ENCODE data around the gene YJEFN3. TPM values are rescaled to one million over a fixed set of nuclear protein-coding genes. Genes with fewer than 3 reads are reported as not detected.

Gene YJEFN3
- total RNA-seq, 1 donor from 2014 or later, result 6.4 TPM

DNA sequence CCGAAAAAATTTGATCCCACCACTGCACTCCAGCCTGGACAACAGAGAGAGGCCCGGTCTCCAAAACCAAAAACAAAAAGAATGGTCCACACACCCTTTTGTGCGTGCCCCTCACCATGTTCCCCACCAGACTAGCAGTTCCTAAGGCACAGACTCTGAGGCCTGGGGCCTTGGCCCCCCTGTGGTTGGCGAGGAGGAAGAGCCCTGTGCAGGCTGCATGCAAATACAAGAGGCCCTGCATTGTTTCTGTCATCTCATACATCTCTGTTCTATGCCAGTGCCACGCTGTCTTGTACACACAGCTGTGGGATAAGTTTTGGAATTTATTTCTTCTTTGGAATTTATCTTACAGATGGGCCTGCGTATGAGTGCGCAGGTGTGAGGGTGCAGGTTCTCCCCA is 4.7 kb upstream of the YJEFN3 start:
- TF ChIP-seq CTCF (IDR thresholded peaks at IDR 0.05), result no peak
- peaks cover 51% of the 10 kb centered on the region for H3K36me3 ChIP-seq
- intact Hi-C loops (cut with DNase I), result no loop called here
- no peak overlapping the region for H3K4me3 ChIP-seq
- H3K9me3 ChIP-seq, result no peaks in the 10 kb centered on the region
- no peaks in the 10 kb centered on the region for H3K4me1 ChIP-seq
- no peak for DNase-seq
- ATAC-seq, result no peak
- no peaks in the 10 kb centered on the region for H3K27me3 ChIP-seq
- H3K27ac ChIP-seq, result no peak overlapping the region

DNA sequence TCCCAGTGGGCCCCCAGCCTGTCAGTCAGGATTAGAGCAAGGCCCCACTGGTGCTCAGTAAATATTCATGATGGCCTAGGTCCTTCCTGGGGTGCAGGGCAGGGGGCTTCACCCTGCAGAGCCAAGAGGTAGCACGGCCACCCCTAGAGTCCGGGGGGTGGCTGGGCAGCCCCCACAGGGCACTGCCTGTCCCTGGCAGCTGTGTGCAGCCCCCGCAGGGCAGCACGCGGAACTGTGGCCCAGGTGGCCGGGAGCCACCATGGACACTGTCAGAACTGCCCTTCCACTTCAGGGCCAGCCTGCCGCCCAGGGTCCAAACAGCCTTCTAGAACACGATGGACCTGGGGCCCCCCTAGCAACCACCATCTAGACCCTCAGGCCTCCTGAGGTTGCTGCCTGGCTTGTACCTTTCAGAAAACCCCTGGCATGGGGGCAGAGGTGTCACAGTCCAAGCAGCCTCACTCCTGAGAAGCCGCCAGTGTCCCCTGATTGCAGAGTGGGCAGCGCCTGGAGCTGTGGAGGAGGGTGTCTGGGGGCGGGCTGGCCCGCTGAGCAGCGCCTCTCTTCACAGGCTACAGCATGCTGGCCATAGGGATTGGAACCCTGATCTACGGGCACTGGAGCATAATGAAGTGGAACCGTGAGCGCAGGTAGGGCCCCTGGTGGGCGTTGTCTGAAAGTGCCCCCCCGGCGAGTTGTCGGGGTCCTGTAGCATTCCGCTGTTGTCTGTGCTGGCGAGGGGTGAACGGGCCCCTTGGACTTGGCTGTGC is 2.9 kb upstream of the YJEFN3 start:
- ATAC-seq, result no peak
- Histone ChIP-seq H3K4me1 (no peaks in the 10 kb centered on the region), H3K27ac (no peak overlapping the region), H3K9me3 (no peaks in the 10 kb centered on the region), H3K4me3 (no peak overlapping the region), H3K27me3 (no peaks in the 10 kb centered on the region), H3K36me3 (peaks cover 42% of the 10 kb centered on the region)
- no peak for DNase-seq
- no peak for TF ChIP-seq CTCF (IDR thresholded peaks at IDR 0.05)
- intact Hi-C loops (cut with DNase I), result no loop called here

- Histone ChIP-seq H3K9me3 (no peaks in the 10 kb centered on the region), H3K27ac (no peak overlapping the region), H3K4me3 (no peak overlapping the region), H3K36me3 (peaks cover 41% of the 10 kb centered on the region), H3K27me3 (no peaks in the 10 kb centered on the region), H3K4me1 (no peaks in the 10 kb centered on the region)
- no peak for ATAC-seq
- no peak for TF ChIP-seq CTCF (IDR thresholded peaks at IDR 0.05)
- DNase-seq, result no peak
- intact Hi-C loops (cut with DNase I), result no loop called here
These were observed 1.9 kb upstream of the YJEFN3 start for GRCh38 chr19:19526581-19527370.

GRCh38 chr19:19527371-19527656 is 1.4 kb upstream of the YJEFN3 start:
- no peak for DNase-seq

More at GRCh38 chr19:19527371-19527656, 1.4 kb upstream of the YJEFN3 start:
- ATAC-seq, result no peak
- Histone ChIP-seq H3K36me3 (peaks cover 41% of the 10 kb centered on the region), H3K27me3 (no peaks in the 10 kb centered on the region), H3K27ac (no peak overlapping the region), H3K4me1 (peaks cover 4% of the 10 kb centered on the region), H3K4me3 (no peak overlapping the region), H3K9me3 (no peaks in the 10 kb centered on the region)
- no peak for TF ChIP-seq CTCF (IDR thresholded peaks at IDR 0.05)
- intact Hi-C loops (cut with DNase I), result no loop called here
